Measurements from ENCODE around the gene UBE3D. TPM values are rescaled to one million over a fixed set of nuclear protein-coding genes. Genes with fewer than 3 reads are reported as not detected.

UBE3D gene
- total and polyA plus RNA-seq, 2 of the 4 experiments (the other 2 are of a cell fraction) = 3.2 to 6.3 TPM

- no peak overlapping the region for H3K23ac ChIP-seq (ENCODE audit: low read depth, low read length)
- TF ChIP-seq CTCF (conservative IDR thresholded peaks at IDR 0.05; ENCODE audit: low read depth, low read length) = peak; percentile 79
- no peak for TF ChIP-seq NFE2L2 (IDR thresholded peaks at IDR 0.05; ENCODE audit: low read depth, low read length)
- TF ChIP-seq SMC3 (IDR thresholded peaks at IDR 0.05; ENCODE audit: low read depth, low read length) = peak; percentile 83
- TF ChIP-seq BHLHE40 (IDR thresholded peaks at IDR 0.05; ENCODE audit: low read depth, low read length) = no peak
- TF ChIP-seq FOS (IDR thresholded peaks at IDR 0.05; ENCODE audit: low read depth, low read length) = no peak
- TF ChIP-seq CHD1 (IDR thresholded peaks at IDR 0.05; ENCODE audit: low read depth, low read length) = no peak
- no peak for TF ChIP-seq MAFK (IDR thresholded peaks at IDR 0.05; ENCODE audit: low read depth, low read length)
- no peak for TF ChIP-seq ELK1 (IDR thresholded peaks at IDR 0.05; ENCODE audit: borderline replicate concordance, low read depth, low read length)
- no peak for TF ChIP-seq MAZ (IDR thresholded peaks at IDR 0.05; ENCODE audit: borderline replicate concordance, low read depth, low read length)
- no peak for TF ChIP-seq CEBPB (IDR thresholded peaks at IDR 0.05; ENCODE audit: low read depth, low read length)
- no peak for TF ChIP-seq MXI1 (IDR thresholded peaks at IDR 0.05; ENCODE audit: borderline replicate concordance, low read depth, low read length)
- no peak for TF ChIP-seq RFX5 (IDR thresholded peaks at IDR 0.05; ENCODE audit: low read depth, low read length)
- no peak for TF ChIP-seq RCOR1 (IDR thresholded peaks at IDR 0.05; ENCODE audit: insufficient replicate concordance, low read length)
- peak; percentile 84 for TF ChIP-seq RAD21 (IDR thresholded peaks at IDR 0.05; ENCODE audit: low read length)
- no peaks in the 10 kb centered on the region for H3K9me3 ChIP-seq (ENCODE audit: control insufficient read depth, insufficient read depth, low read length)
- no peaks in the 10 kb centered on the region for H3K27me3 ChIP-seq (ENCODE audit: control insufficient read depth, insufficient read depth, low read length)
- no TSS peak for BruUV-seq (replicated peaks)
- no peak overlapping the region for H2AFZ ChIP-seq (replicated peaks; ENCODE audit: low read length, poor library complexity)
- ATAC-seq (ENCODE audit: low read depth) (peak; percentile 62), DNase-seq (peak; percentile 55)
- WGBS, 2 experiments (ENCODE audit: extremely low coverage in 2 of 2, insufficient read length in 1 of 2) = no CpG with 5 or more reads among the region's 4 CpGs
- POLR2A ChIA-PET (ENCODE audit: unreplicated experiment) = no interaction called here
- no peak overlapping the region for H4K5ac ChIP-seq (ENCODE audit: low read depth, low read length)
- no peak overlapping the region for H2BK120ac ChIP-seq (ENCODE audit: low read depth, low read length)
- no peak overlapping the region for H2BK20ac ChIP-seq (ENCODE audit: low read depth, low read length)
- no peak overlapping the region for H3K27ac ChIP-seq (ENCODE audit: insufficient read depth, low read length)
- no peak overlapping the region for H3K18ac ChIP-seq (ENCODE audit: low read depth, low read length)
- H2AK9ac ChIP-seq (replicated peaks; ENCODE audit: low read depth, low read length, poor library complexity) = no peak overlapping the region
- H3K79me1 ChIP-seq (ENCODE audit: low read depth in 1 of 2, low read length in 2 of 2) = peaks cover 8 to 19% of the 10 kb centered on the region in 2 experiments
- H4K91ac ChIP-seq (ENCODE audit: insufficient read depth, low read depth, low read length) = no peak overlapping the region
- no peaks in the 10 kb centered on the region for H3K9me1 ChIP-seq (ENCODE audit: insufficient read depth, low read length)
- H2BK15ac ChIP-seq (ENCODE audit: low read depth, low read length) = no peak overlapping the region
- H4K8ac ChIP-seq (ENCODE audit: low read depth in 2 of 2, low read length in 2 of 2) = no peak overlapping the region
- CTCF ChIA-PET = interaction anchor here (0.5 to 2.1 kb wide), 6 partner anchors 9 to 806 kb away, joined by 3 to 7 read pairs (median 3); no protein-coding TSS in a partner anchor
- H3K4me1 ChIP-seq (ENCODE audit: control insufficient read depth, insufficient read depth, low read length) = peaks cover 2% of the 10 kb centered on the region; the same call in 1 of the 2 replicates
- no peak overlapping the region for H3K9ac ChIP-seq (ENCODE audit: low read depth, low read length)
- peaks cover 2% of the 10 kb centered on the region; the same call in 1 of the 2 replicates for H3K36me3 ChIP-seq (ENCODE audit: control insufficient read depth, insufficient read depth, low read length)
- no peak overlapping the region for H2BK5ac ChIP-seq (ENCODE audit: low read depth, low read length, poor library complexity, severe bottlenecking)
- no peak overlapping the region for H3K4me2 ChIP-seq (ENCODE audit: low read depth, low read length)
- intact Hi-C loops (cut with micrococcal nuclease) = loop anchor here (1.0 to 10.0 kb wide), 5 partner anchors 153 to 806 kb away; no protein-coding TSS in a partner anchor
- in situ Hi-C loops (cut with MboI; ENCODE audit: low sequenced_read_pairs) = loop anchor here (5.0 to 25.0 kb wide), 2 partner anchors 696 to 806 kb away; partner anchors contain the start of gene TPBG
- no peak overlapping the region for H3K56ac ChIP-seq (ENCODE audit: extremely low read depth, insufficient read depth, low read length)
- no peak overlapping the region for H3K4me3 ChIP-seq (ENCODE audit: insufficient read depth, low read depth, low read length)
- dilution Hi-C loops (cut with HindIII; ENCODE audit: low sequenced_read_pairs, unreplicated experiment) = loop anchor here (25.0 kb wide), 1 partner anchor 454 kb away; the partner anchor contains the start of gene PRSS35
- H4K20me1 ChIP-seq (ENCODE audit: insufficient read depth, low read length) = no peaks in the 10 kb centered on the region
- H3K4ac ChIP-seq (ENCODE audit: low read depth, low read length) = no peak overlapping the region
- no peak overlapping the region for H3K14ac ChIP-seq (replicated peaks; ENCODE audit: low read depth, low read length)
- no peak overlapping the region for H2AK5ac ChIP-seq (ENCODE audit: low read depth, low read length)
Measured at GRCh38 chr6:83057705-83058321, 7.8 kb downstream of the UBE3D start.

Measured in IMR-90 (cell line).